ENCODE data around the gene RAD51B.

The RAD51B gene

GRCh38 chr14:67990576-67990975 is 171.0 kb downstream of the RAD51B start:
- H3K27ac ChIP-seq, result no peak overlapping the region
- TF ChIP-seq ZFX (IDR thresholded peaks at IDR 0.05), result no peak
- TF ChIP-seq CTCF (conservative IDR thresholded peaks at IDR 0.05), result no peak

- no peak overlapping the region for H3K27ac ChIP-seq
- TF ChIP-seq ZFX (IDR thresholded peaks at IDR 0.05), result no peak
- no peak for TF ChIP-seq CTCF (conservative IDR thresholded peaks at IDR 0.05)
Measured at GRCh38 chr14:67994531-67994930, 175.0 kb downstream of the RAD51B start.

GRCh38 chr14:67996235-67996634 is 176.7 kb downstream of the RAD51B start:
- no peak overlapping the region for H3K27ac ChIP-seq
- TF ChIP-seq CTCF (conservative IDR thresholded peaks at IDR 0.05) (no peak), ZFX (IDR thresholded peaks at IDR 0.05) (no peak)

GRCh38 chr14:67998834-67999233 is 179.3 kb downstream of the RAD51B start:
- H3K27ac ChIP-seq, result no peak overlapping the region
- TF ChIP-seq CTCF (conservative IDR thresholded peaks at IDR 0.05) (no peak), ZFX (IDR thresholded peaks at IDR 0.05) (no peak)

- TF ChIP-seq ZFX (IDR thresholded peaks at IDR 0.05), result no peak
- TF ChIP-seq CTCF (conservative IDR thresholded peaks at IDR 0.05), result no peak
- no peak overlapping the region for H3K27ac ChIP-seq
Measured at GRCh38 chr14:67999290-67999689, 179.7 kb downstream of the RAD51B start.

GRCh38 chr14:67999705-68000384 is 180.3 kb downstream of the RAD51B start:
- no peak overlapping the region for H3K27ac ChIP-seq
- TF ChIP-seq CTCF (conservative IDR thresholded peaks at IDR 0.05) (no peak), ZFX (IDR thresholded peaks at IDR 0.05) (no peak)

GRCh38 chr14:68000511-68000910 is 180.9 kb downstream of the RAD51B start:
- TF ChIP-seq ZFX (IDR thresholded peaks at IDR 0.05) (no peak), CTCF (conservative IDR thresholded peaks at IDR 0.05) (no peak)
- no peak overlapping the region for H3K27ac ChIP-seq

Measured in C4-2B (cell line).